Ovary (tissue), 9 donors: ENCODE measurements around the gene DDIT3. TPM values are rescaled to one million over a fixed set of nuclear protein-coding genes. Genes with fewer than 3 reads are reported as not detected.

ENCODE experiments used
- DNase-seq, 5 donors: peaks; one replicate each; pipeline ENCODE4 v3.0.0-alpha.2; 2019 to 2020
- H3K27ac ChIP-seq, 2 donors: fragments of 200-600 bp; one replicate each; pipeline versions ENCODE4 v1.5.1 to v1.8.0; 2019 to 2022
- H3K27me3 ChIP-seq: fragments of 200-600 bp; one replicate; pipeline ENCODE4 v1.8.0; 2022
- H3K36me3 ChIP-seq: fragments of 200-600 bp; sonication (generic); one replicate; pipeline ENCODE4 v1.5.1; 2019
- H3K4me1 ChIP-seq: one replicate; pipeline ENCODE4 v1.8.1; 2013; ENCODE audit warnings: mild to moderate bottlenecking, moderate library complexity; ENCODE audit not compliant: insufficient read depth
- H3K4me3 ChIP-seq: fragments of 200-600 bp; sonication (generic); one replicate; pipeline ENCODE4 v1.5.1; 2017
- H3K9me3 ChIP-seq, 2 donors: fragments of 200-600 bp in 1 of 2; sonication (generic) in 1 of 2; one replicate each; pipeline versions ENCODE4 v1.5.1 to v1.8.1; 2013 to 2019; ENCODE audit warnings: mild to moderate bottlenecking in 1 of 2, moderate library complexity in 1 of 2
- EP300 ChIP-seq: sonication (generic); formaldehyde crosslinking; IDR thresholded peaks from one replicate; pipeline ENCODE4 v1.6.1; 2017; ENCODE audit warnings: antibody characterized with exemption
- POLR2A ChIP-seq: fragments of 450-650 bp; IDR thresholded peaks from one replicate; pipeline ENCODE4 v1.6.1; 2017; ENCODE audit warnings: antibody characterized with exemption, mild to moderate bottlenecking, moderate library complexity
- WGBS, 3 donors: extraction: QIAGEN DNeasy Blood & Tissue Kit in 1 of 3; methylation state at CpG; one replicate each; pipeline versions ENCODE4 v1.1.5 to v1.1.7; 2013 to 2017; 5-methylcytosine and 5-hydroxymethylcytosine counted together
- intact Hi-C, 4 donors: fragments of 100-400 bp; cut with DNase I; formaldehyde crosslinking; loops; one replicate each; pipeline versions ENCODE4 v1.11.0 to v1.15.1; 2022 to 2023
- microRNA counts: library from miRNA; unstranded; fragments of <30 nt; microRNA quantifications from one replicate; lab custom pipeline; 2016
- microRNA-seq, 3 donors: library from miRNA; unstranded; fragments of <30 nt; microRNA quantifications; one replicate each; pipeline versions ENCODE4 to v1.2.0, GENCODE V29; 2019 to 2020
- polyA plus RNA-seq, 2 donors: library from polyadenylated mRNA; stranded (reverse); fragments of 200-250 nt in 1 of 2; fragments of 350-450 nt in 1 of 2; fragmentation: Illumina TruSeq in 1 of 2; extraction: RNeasy Lipid Tissue Mini Kit (QIAGEN cat#74804) in 1 of 2; gene quantifications; one replicate each; pipeline ENCODE4 v1.2.3, GENCODE V29; 2013 to 2014
- small RNA-seq: library from RNA; depleted of rRNA; stranded (forward); fragments of <200 nt; gene quantifications from one replicate; pipeline ENCODE3, GENCODE V24; 2016
- total RNA-seq, 7 donors: library from RNA; depleted of rRNA in 2 of 7; stranded (reverse); fragments of >200 nt in 2 of 7; fragmentation: NEBNext Ultra II Directional in 3 of 7; extraction: Animal tissue kit (Norgen Biotek cat#: 25700) in 3 of 7; gene quantifications; one replicate each; pipeline versions ENCODE4 v1.1.0 to v1.2.4, GENCODE V29; 2016 to 2023
- TF ChIP-seq, protein P1 (sequence below), 3 donors: fragments of 450-650 bp in 2 of 3; fragments of 200-600 bp in 1 of 3; IDR thresholded peaks; one replicate each; pipeline versions ENCODE4 v1.5.1 to v1.8.0; 2016 to 2022; ENCODE audit warnings: antibody characterized with exemption in 3 of 3, mild to moderate bottlenecking in 1 of 3
- donor health status: DM: no; HTN: no; CAD: no; lungs with moderate emphysema.
- donor health status: DM: no; HTN: no; CAD: no.
- donor health status: Bipolar disorder and iron deficiency.
- donor health status: DM: yes; HTN: yes; CAD: no.
- donor health status: DM: no; HTN: no; CAD: no.
- donor health status: DM: yes; HTN: yes; CAD: no.

DDIT3 gene
- total and polyA plus RNA-seq, 9 donors = 22.1 to 84.9 (median 29.3) TPM

DNA sequence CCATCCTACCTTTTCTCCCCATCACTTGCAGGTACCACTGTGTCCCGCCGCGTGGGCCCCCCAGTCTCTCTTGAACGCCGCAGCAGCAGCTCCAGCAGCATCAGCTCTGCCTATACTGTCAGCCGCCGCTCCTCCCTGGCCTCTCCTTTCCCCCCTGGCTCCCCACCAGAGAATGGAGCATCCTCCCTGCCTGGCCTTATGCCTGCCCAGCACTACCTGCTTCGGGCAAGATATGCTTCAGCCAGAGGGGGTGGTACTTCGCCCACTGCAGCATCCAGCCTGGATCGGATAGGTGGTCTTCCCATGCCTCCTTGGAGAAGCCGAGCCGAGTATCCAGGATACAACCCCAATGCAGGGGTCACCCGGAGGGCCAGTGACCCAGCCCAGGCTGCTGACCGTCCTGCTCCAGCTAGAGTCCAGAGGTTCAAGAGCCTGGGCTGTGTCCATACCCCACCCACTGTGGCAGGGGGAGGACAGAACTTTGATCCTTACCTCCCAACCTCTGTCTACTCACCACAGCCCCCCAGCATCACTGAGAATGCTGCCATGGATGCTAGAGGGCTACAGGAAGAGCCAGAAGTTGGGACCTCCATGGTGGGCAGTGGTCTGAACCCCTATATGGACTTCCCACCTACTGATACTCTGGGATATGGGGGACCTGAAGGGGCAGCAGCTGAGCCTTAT is 49.9 kb downstream of the DDIT3 start:
- H3K27ac ChIP-seq = no peak overlapping the region
- TF ChIP-seq, protein P1, sequence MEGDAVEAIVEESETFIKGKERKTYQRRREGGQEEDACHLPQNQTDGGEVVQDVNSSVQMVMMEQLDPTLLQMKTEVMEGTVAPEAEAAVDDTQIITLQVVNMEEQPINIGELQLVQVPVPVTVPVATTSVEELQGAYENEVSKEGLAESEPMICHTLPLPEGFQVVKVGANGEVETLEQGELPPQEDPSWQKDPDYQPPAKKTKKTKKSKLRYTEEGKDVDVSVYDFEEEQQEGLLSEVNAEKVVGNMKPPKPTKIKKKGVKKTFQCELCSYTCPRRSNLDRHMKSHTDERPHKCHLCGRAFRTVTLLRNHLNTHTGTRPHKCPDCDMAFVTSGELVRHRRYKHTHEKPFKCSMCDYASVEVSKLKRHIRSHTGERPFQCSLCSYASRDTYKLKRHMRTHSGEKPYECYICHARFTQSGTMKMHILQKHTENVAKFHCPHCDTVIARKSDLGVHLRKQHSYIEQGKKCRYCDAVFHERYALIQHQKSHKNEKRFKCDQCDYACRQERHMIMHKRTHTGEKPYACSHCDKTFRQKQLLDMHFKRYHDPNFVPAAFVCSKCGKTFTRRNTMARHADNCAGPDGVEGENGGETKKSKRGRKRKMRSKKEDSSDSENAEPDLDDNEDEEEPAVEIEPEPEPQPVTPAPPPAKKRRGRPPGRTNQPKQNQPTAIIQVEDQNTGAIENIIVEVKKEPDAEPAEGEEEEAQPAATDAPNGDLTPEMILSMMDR (IDR thresholded peaks at IDR 0.05) = no peak
- no peak for TF ChIP-seq POLR2A
- no peak for TF ChIP-seq EP300
- DNase-seq = no peak
- H3K27me3 ChIP-seq = no peaks in the 10 kb centered on the region
- H3K36me3 ChIP-seq = no peaks in the 10 kb centered on the region
- intact Hi-C loops = no loop called here
- H3K9me3 ChIP-seq = no peaks in the 10 kb centered on the region
- 89 to 95% (median 91%) methylated on average over 14 of the region's 14 CpGs for WGBS, 3 donors
- H3K4me3 ChIP-seq = no peak overlapping the region
- H3K4me1 ChIP-seq = no peaks in the 10 kb centered on the region

DNA sequence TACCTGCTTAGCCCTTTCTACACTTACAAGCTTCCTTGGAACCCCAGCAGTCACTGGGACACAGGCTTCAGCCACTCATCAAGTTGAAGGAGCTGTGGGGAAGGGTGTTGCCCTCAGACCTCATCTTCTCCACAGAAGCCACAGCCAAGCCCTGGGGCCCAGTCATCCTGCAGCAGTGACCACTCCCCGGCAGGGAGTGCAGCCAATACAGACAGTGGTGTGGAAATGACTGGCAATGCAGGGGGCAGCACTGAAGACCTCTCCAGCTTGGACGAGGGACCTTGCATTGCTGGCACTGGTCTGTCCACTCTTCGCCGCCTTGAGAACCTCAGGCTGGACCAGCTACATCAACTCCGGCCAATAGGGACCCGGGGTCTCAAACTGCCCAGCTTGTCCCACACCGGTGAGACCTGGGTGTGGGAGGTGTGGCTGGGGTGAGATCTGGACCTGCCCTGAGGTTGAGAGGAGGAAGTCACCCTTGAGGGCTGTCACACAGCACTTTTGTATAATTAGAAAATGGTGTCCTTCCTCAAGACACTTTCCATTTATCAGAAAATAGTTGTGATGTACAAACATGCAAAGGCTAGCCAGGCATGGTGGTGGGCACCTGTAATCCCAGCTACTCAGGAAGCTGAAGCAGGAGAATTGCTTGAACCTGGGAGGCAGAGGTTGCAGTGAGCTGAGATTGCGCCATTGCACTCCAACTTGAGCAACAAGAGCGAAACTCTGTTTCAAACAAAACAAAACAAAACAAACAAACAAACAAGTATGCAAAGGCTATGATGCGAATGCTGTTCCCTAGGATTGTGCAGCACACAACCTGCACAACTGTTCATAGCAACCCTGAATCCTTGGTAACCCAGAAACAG is 50.8 kb downstream of the DDIT3 start:
- intact Hi-C loops = no loop called here
- Histone ChIP-seq H3K27me3 (no peaks in the 10 kb centered on the region), H3K4me1 (no peaks in the 10 kb centered on the region), H3K9me3 (no peaks in the 10 kb centered on the region), H3K36me3 (no peaks in the 10 kb centered on the region), H3K27ac (no peak overlapping the region), H3K4me3 (no peak overlapping the region)
- 86 to 87% (median 86%) methylated on average over 10 of the region's 10 CpGs for WGBS, 3 donors
- DNase-seq = no peak
- TF ChIP-seq POLR2A = no peak
- TF ChIP-seq EP300 = no peak
- TF ChIP-seq, protein P1 (IDR thresholded peaks at IDR 0.05) = no peak

DNA sequence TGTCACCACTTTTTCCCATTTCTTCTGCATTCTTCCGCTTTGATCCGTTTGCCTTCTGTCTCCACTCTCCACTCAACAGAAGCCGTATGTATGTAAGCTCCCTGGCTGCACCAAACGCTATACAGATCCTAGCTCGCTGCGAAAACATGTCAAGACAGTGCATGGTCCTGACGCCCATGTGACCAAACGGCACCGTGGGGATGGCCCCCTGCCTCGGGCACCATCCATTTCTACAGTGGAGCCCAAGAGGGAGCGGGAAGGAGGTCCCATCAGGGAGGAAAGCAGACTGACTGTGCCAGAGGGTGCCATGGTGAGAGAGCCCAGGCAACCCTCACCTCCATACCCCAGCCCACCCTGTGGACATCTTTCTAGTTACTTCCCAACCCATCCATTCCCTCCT is 52.4 kb downstream of the DDIT3 start:
- Histone ChIP-seq H3K4me1 (no peaks in the 10 kb centered on the region), H3K27ac (no peak overlapping the region), H3K4me3 (no peak overlapping the region), H3K9me3 (no peaks in the 10 kb centered on the region), H3K36me3 (no peaks in the 10 kb centered on the region), H3K27me3 (no peaks in the 10 kb centered on the region)
- no peak for TF ChIP-seq EP300
- TF ChIP-seq, protein P1 (IDR thresholded peaks at IDR 0.05) = no peak
- WGBS, 3 donors = 83 to 92% (median 83%) methylated on average over 11 of the region's 11 CpGs
- intact Hi-C loops = no loop called here
- DNase-seq = no peak

DNA sequence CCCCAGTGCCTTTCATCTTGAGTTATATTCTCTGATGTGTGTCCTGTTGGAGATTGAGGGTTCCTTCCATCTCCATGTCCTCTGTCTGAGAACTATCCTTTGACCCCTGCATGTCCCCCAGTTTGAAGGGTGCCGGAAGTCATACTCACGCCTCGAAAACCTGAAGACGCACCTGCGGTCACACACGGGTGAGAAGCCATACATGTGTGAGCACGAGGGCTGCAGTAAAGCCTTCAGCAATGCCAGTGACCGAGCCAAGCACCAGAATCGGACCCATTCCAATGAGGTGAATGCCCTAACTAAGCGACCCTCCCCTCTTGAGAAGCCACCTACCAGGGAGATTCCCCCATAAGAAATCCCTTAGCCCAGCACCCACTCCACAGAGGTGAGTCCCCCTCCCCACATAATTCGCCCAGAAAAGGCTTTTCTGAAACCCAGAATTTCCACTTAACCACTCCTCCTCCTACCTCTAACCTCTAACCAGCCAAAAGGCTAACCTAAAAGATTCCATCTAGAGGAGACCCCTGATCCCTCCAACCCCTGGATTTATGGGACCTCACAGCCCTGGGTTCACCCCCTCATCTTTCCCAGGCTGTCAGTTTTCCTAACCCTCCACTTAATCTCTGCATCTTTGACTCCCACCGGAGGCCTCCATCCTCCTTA is 53.0 kb downstream of the DDIT3 start:
- TF ChIP-seq EP300 (no peak), POLR2A (no peak)
- TF ChIP-seq, protein P1 (IDR thresholded peaks at IDR 0.05) = no peak
- no peaks in the 10 kb centered on the region for H3K27me3 ChIP-seq
- WGBS, 3 donors = 87 to 94% (median 91%) methylated on average over 12 of the region's 12 CpGs

More for the DNA sequence above, 53.0 kb downstream of the DDIT3 start:
- DNase-seq = no peak
- no peaks in the 10 kb centered on the region for H3K9me3 ChIP-seq
- intact Hi-C loops = no loop called here
- no peaks in the 10 kb centered on the region for H3K36me3 ChIP-seq
- H3K4me3 ChIP-seq = no peak overlapping the region
- no peaks in the 10 kb centered on the region for H3K4me1 ChIP-seq
- no peak overlapping the region for H3K27ac ChIP-seq

MicroRNAs encoded within 50 kb of the gene (microRNA counts, 767-probe panel; counts per million panel counts)
- microRNA hsa-miR-616-3p (lab: Ali Mortazavi, UCI) = 530 counts per million, percentile 78 among the panel's probes with 10 or more counts

Small RNAs within 50 kb of the gene (microRNA-seq; reads per million reads assigned to microRNA genes)
- 0 to 0.95 (median 0.36) reads per million in 3 donors for gene MIR616
- 0 reads per million in 3 donors for gene MIR6758

Small RNAs within 50 kb of the gene (small RNA-seq; reads per million reads assigned to genes)
- gene MIR616 = not detected

Other genes starting within 250 kb of the DDIT3 start
- 10 to 100 TPM; 24.3 to 81.4 (median 65.6) TPM for gene R3HDM2, start 89.5 kb downstream of the DDIT3 start, total RNA-seq
- 10 to 100 TPM; 33.5 to 66.9 TPM for gene R3HDM2, start 89.5 kb downstream of the DDIT3 start, polyA plus RNA-seq
- gene INHBC, start 85.7 kb downstream of the DDIT3 start, total RNA-seq = under 1 TPM in 2 of 7 donors, not detected in 5; 0.12 to 0.27 TPM
- gene INHBC, start 85.7 kb downstream of the DDIT3 start, polyA plus RNA-seq = under 1 TPM; 0.07 to 0.12 TPM
- not detected for gene INHBE, start 65.2 kb downstream of the DDIT3 start, total RNA-seq
- gene INHBE, start 65.2 kb downstream of the DDIT3 start, polyA plus RNA-seq = not detected
- gene GLI1, start 60.7 kb downstream of the DDIT3 start, total RNA-seq = 1 to 10 TPM in 2 of 7 donors, under 1 TPM in 4, not detected in 1; 0.48 to 4.1 (median 0.74) TPM
- 1 to 10 TPM; 2.2 to 4.1 TPM for gene GLI1, start 60.7 kb downstream of the DDIT3 start, polyA plus RNA-seq
- gene ARHGAP9, start 40.6 kb downstream of the DDIT3 start, total RNA-seq = 1 to 10 TPM; 2.7 to 8.0 (median 4.2) TPM
- gene ARHGAP9, start 40.6 kb downstream of the DDIT3 start, polyA plus RNA-seq = 1 to 10 TPM; 2.6 to 9.5 TPM
- gene MARS1, start 32.4 kb downstream of the DDIT3 start, total RNA-seq = 100 to 1,000 TPM in 2 of 7 donors, 10 to 100 TPM in 5; 21.1 to 479 (median 66.4) TPM
- gene MARS1, start 32.4 kb downstream of the DDIT3 start, polyA plus RNA-seq = 10 to 100 TPM; 30.8 to 87.4 TPM
- 100 to 1,000 TPM in 2 of 7 donors, 10 to 100 TPM in 5; 25.2 to 122 (median 79.7) TPM for gene MBD6, start 2.3 kb upstream of the DDIT3 start, total RNA-seq
- gene MBD6, start 2.3 kb upstream of the DDIT3 start, polyA plus RNA-seq = 10 to 100 TPM; 18.1 to 35.0 TPM
- 100 to 1,000 TPM in 1 of 7 donors, 10 to 100 TPM in 6; 70.7 to 100 (median 97.4) TPM for gene DCTN2, start 26.7 kb upstream of the DDIT3 start, total RNA-seq
- gene DCTN2, start 26.7 kb upstream of the DDIT3 start, polyA plus RNA-seq = 100 to 1,000 TPM; 128 to 226 TPM
- under 1 TPM in 6 of 7 donors, not detected in 1; 0.08 to 0.48 (median 0.30) TPM for gene KIF5A, start 29.5 kb upstream of the DDIT3 start, total RNA-seq
- gene KIF5A, start 29.5 kb upstream of the DDIT3 start, polyA plus RNA-seq = under 1 TPM; 0.15 to 0.48 TPM
- 10 to 100 TPM; 16.9 to 30.4 (median 21.2) TPM for gene PIP4K2C, start 70.7 kb upstream of the DDIT3 start, total RNA-seq
- 10 to 100 TPM; 13.1 to 42.0 TPM for gene PIP4K2C, start 70.7 kb upstream of the DDIT3 start, polyA plus RNA-seq
- 10 to 100 TPM; 50.0 to 75.2 (median 57.8) TPM for gene DTX3, start 84.3 kb upstream of the DDIT3 start, total RNA-seq
- gene DTX3, start 84.3 kb upstream of the DDIT3 start, polyA plus RNA-seq = 10 to 100 TPM; 37.9 to 56.2 TPM
- 10 to 100 TPM; 22.1 to 48.4 (median 37.1) TPM for gene ARHGEF25, start 90.9 kb upstream of the DDIT3 start, total RNA-seq
- gene ARHGEF25, start 90.9 kb upstream of the DDIT3 start, polyA plus RNA-seq = 10 to 100 TPM; 47.4 to 48.8 TPM
- gene B4GALNT1, start 112.7 kb upstream of the DDIT3 start, total RNA-seq = 1 to 10 TPM in 1 of 7 donors, under 1 TPM in 6; 0.28 to 1.5 (median 0.56) TPM
- gene B4GALNT1, start 112.7 kb upstream of the DDIT3 start, polyA plus RNA-seq = 1 to 10 TPM in 1 of 2 donors, under 1 TPM in 1; 0.22 to 1.3 TPM
- 100 to 1,000 TPM; 128 to 227 (median 200) TPM for gene OS9, start 173.6 kb upstream of the DDIT3 start, total RNA-seq
- 100 to 1,000 TPM; 197 to 387 TPM for gene OS9, start 173.6 kb upstream of the DDIT3 start, polyA plus RNA-seq
- gene AGAP2, start 218.2 kb upstream of the DDIT3 start, total RNA-seq = under 1 TPM; 0.34 to 0.99 (median 0.60) TPM
- gene AGAP2, start 218.2 kb upstream of the DDIT3 start, polyA plus RNA-seq = 1 to 10 TPM in 1 of 2 donors, under 1 TPM in 1; 0.33 to 1.3 TPM
- gene TSPAN31, start 224.5 kb upstream of the DDIT3 start, total RNA-seq = 10 to 100 TPM; 27.7 to 64.0 (median 32.5) TPM
- gene TSPAN31, start 224.5 kb upstream of the DDIT3 start, polyA plus RNA-seq = 10 to 100 TPM; 44.0 to 63.7 TPM
- 100 to 1,000 TPM; 111 to 175 (median 122) TPM for gene CDK4, start 231.8 kb upstream of the DDIT3 start, total RNA-seq
- 100 to 1,000 TPM in 1 of 2 donors, 10 to 100 TPM in 1; 82.7 to 127 TPM for gene CDK4, start 231.8 kb upstream of the DDIT3 start, polyA plus RNA-seq
- gene MARCHF9, start 234.6 kb upstream of the DDIT3 start, total RNA-seq = 10 to 100 TPM in 1 of 7 donors, 1 to 10 TPM in 6; 5.0 to 15.2 (median 7.7) TPM
- 1 to 10 TPM; 5.0 to 7.9 TPM for gene MARCHF9, start 234.6 kb upstream of the DDIT3 start, polyA plus RNA-seq
- gene CYP27B1, start 246.6 kb upstream of the DDIT3 start, total RNA-seq = 1 to 10 TPM in 4 of 7 donors, under 1 TPM in 3; 0.12 to 2.5 (median 1.0) TPM
- under 1 TPM; 0.18 to 0.30 TPM for gene CYP27B1, start 246.6 kb upstream of the DDIT3 start, polyA plus RNA-seq